VCaP (cell line): ENCODE results near the gene TRMT1L.
A peak's percentile ranks its signal among the peaks of the same experiment; 100 is the strongest.

Source experiments
- H3K27ac ChIP-seq: fragments of 450-650 bp; 2 replicates; pipeline ENCODE4 v1.5.1; 2017
- TF ChIP-seq, protein P1 (sequence below): fragments of 450-650 bp; conservative IDR thresholded peaks from 2 replicates; pipeline ENCODE4 v1.5.1; 2017; ENCODE audit warnings: mild to moderate bottlenecking, moderate library complexity

The TRMT1L gene

DNA sequence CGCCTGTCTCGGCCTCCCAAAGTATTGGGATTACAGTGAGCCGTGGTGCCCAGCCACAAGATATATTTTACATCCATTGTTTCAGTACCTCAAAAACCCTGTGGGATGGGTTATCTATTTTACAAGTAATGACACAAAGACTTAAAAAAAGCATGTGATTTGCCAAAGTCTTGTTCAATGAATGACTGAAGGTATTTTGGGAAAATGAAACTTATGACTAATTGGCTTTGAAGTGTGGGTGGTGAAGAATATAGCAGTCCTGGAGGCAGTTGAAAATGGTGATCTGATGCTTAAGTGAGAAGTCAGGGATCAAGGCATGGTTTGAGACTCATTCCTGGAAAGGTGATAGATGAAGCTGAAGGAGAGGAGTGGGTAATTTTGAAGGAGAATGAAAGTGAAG lies 3.2 kb upstream of the TRMT1L start:
- no peak overlapping the region for H3K27ac ChIP-seq
- TF ChIP-seq, protein P1, sequence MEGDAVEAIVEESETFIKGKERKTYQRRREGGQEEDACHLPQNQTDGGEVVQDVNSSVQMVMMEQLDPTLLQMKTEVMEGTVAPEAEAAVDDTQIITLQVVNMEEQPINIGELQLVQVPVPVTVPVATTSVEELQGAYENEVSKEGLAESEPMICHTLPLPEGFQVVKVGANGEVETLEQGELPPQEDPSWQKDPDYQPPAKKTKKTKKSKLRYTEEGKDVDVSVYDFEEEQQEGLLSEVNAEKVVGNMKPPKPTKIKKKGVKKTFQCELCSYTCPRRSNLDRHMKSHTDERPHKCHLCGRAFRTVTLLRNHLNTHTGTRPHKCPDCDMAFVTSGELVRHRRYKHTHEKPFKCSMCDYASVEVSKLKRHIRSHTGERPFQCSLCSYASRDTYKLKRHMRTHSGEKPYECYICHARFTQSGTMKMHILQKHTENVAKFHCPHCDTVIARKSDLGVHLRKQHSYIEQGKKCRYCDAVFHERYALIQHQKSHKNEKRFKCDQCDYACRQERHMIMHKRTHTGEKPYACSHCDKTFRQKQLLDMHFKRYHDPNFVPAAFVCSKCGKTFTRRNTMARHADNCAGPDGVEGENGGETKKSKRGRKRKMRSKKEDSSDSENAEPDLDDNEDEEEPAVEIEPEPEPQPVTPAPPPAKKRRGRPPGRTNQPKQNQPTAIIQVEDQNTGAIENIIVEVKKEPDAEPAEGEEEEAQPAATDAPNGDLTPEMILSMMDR: no peak

DNA sequence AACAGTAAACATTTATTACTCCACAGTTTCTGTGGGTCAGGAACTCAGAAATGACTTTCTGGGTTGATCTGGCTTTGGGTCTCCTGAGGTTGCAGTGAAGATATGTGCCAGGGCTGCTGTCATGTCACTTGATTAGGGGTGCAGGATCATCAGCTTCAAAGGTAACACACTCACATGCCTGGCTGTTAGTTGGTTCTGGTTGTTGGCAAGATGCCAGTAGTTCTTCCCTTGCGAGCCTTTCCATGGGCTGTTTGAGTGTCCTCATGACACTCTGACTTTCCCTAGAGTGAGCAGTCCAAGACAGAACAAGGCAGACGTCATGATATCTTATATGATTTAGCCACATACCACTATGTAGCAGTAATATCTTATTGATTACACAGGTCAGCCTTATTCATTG lies 2.0 kb upstream of the TRMT1L start:
- TF ChIP-seq, protein P1: no peak
- H3K27ac ChIP-seq: no peak overlapping the region

DNA sequence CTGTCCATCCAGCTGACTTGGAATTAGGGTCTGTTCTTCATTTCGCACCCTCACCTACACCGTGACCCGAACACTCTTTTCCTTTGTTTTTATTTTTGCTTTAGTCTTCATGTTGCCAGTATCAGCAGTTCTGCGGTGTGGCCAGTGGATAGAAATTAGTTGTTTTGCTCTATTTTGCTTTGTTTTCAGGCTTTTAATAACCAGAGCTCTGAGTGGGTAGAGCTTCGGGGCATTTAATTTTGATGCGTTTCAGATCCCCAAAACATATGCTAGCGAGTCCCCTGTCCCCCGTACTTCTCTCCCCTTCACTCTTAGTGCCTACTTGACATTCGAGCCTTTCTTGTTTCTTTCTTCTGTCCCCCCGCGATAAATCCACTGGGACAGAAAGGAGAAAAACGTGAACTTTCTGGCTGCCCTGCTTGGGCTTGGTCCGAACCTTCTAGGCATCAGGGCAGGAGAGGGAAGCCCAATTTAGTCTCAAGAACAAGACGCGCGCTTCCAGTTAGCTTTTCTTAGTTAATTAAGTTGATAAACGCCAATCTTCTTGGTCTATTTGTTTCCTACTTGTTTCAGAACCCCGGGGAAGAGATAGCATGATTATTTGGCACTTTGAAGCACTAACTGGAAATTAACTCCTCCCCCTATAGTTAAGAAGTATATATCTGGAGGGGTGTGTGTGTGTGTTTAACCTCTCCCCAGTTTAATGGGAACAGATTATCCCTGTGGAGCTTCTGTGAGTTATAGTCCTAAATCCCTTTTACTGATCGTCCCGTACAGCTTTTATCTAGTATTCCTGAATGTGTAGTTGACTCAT lies 1.1 kb upstream of the TRMT1L start:
- peak overlapping the region; percentile 94 for H3K27ac ChIP-seq
- TF ChIP-seq, protein P1: no peak

DNA sequence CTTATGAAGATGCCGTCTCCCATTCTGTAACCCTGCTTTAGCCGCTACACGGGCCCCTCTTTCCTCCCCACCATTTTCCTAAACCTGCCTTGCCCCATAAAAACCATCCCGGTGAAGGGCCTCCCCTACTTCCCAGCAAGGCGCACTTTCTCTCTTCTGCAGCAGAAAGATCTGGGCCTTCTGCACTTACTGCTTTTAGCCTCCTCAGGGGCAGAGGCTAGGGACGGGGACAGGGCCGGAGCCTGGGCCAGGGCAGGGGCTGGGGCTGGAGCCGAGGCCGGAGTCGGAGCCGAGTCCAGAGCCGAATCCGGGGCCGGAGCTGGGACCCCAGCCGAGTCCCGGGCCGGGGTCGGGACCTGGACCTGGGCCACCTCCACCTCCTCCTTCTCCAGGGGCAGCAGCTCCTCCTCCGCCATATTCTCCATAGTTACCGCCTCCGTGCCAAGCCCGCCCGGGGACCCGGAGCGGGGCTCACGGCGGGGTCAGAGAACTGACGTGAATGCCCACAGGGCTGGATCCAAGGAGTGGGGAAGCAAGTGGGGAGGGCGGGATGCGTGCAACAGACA lies 382 bp downstream of the TRMT1L start:
- H3K27ac ChIP-seq: peak overlapping the region; percentile 94
- TF ChIP-seq, protein P1: no peak

DNA sequence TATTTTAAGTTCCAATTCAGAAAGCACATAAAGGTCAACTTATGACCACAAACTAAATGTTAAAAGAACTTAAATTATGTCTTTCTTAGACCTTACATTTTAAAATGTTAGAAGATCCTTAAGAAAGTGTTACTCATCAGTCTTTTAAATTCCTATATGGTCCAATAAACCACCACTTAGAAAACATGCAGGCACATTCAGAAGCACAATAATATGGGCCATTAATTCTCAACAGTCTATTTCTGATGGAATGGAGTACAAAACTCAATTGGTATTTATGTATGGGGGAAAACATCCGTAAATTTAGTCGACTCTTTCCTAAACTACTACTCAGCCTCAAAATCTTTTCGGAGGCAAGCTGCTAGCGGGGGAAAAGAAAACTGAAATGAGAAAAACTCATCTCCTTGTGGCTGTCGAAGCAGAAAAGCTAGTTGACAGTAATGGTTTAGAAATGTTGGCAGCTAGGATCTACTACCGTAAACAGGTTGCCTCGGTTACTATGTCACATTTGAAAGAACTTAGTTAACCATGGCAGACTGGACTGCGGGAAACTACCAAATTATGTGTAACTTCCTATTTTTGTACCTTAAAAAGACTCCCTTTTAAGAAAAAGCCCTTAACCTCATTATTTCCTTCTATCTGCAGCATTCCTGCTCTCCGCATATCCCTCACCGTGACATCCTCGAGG lies 1.0 kb downstream of the TRMT1L start:
- TF ChIP-seq, protein P1: no peak
- peak overlapping the region; percentile 94 for H3K27ac ChIP-seq

DNA sequence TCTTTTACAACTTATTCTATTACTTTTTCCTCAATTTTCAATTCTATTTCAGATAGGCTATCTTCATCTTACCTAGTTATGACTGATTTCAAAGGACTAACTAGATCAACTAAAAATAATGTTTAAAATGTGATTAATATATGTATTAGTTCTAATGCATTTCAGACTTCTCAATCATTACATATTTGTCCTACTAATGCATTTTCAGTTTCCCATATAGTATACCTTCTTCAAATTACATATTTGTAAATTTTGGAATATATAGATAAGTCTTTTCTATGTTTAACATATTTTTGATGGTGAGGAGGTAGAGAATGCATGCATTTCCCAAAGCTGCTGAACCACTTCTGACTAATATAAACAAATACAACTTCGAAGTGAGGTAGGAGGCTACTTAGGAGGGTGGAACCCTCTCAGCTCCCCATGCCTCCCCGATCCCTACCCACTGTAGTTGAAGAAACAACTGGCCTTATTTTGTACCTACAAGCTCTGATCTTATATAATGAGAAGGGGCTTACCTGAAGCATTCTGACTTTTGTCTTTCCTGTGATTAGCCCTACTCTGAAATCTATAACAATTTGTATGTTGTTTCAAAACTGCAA lies 1.7 kb downstream of the TRMT1L start:
- peak overlapping the region; percentile 94 for H3K27ac ChIP-seq
- TF ChIP-seq, protein P1: no peak

DNA sequence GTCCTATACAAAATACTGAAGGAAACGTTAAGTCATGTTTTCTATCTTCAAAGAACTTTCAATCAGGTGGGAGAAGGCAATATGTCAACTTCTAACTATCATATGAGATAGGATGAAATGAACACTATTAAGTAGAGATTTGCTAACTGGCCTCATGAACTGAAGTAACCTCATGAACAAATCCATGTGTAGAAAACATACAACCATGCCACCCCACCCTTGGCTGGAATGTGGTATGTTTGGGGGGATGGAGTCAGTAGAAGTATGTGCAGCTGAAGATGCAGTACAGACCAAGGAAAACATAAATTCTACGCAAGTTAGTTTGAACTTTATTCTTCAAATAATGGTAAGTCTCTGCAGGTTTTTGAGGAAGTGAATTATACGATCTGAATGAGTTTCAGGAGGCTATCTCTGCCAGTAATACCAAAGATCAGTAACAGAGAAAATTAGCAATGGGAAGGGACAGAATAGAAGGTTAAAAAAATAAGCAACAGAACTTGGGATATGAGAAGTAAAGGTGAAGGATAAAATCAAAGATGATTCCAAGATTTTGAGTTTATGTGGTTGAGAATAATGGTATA lies 4.5 kb downstream of the TRMT1L start:
- no peak overlapping the region for H3K27ac ChIP-seq
- TF ChIP-seq, protein P1: no peak
